Liver (tissue), 9 donors: ENCODE data around the gene RBM28. TPM values are rescaled to one million over a fixed set of nuclear protein-coding genes. Genes with fewer than 3 reads are reported as not detected.

Experiments used
- DNase-seq: peaks from one replicate; pipeline ENCODE4 v3.0.0-alpha.2; 2017; ENCODE audit warnings: low spot score
- H3K27ac ChIP-seq, 2 donors: one replicate each; pipeline ENCODE4 v1.7.0; 2013; ENCODE audit warnings: inconsistent platforms in 2 of 2, low read length in 2 of 2, control low read depth in 1 of 2, low read depth in 1 of 2, mild to moderate bottlenecking in 1 of 2
- H3K27me3 ChIP-seq, 4 donors: one replicate each; pipeline versions ENCODE4 v1.6.1 to v1.7.0; 2013; ENCODE audit warnings: low read length in 3 of 4, inconsistent platforms in 1 of 4, mild to moderate bottlenecking in 1 of 4, moderate library complexity in 1 of 4; ENCODE audit not compliant: control insufficient read depth in 4 of 4, insufficient read depth in 4 of 4
- H3K36me3 ChIP-seq, 4 donors: one replicate each; pipeline versions ENCODE4 v1.6.1 to v1.7.0; 2013; ENCODE audit warnings: low read length in 3 of 4, mild to moderate bottlenecking in 3 of 4, low read depth in 1 of 4, moderate library complexity in 1 of 4; ENCODE audit not compliant: control insufficient read depth in 4 of 4, insufficient read depth in 3 of 4
- H3K4me1 ChIP-seq, 4 donors: one replicate each; pipeline versions ENCODE4 v1.6.1 to v1.7.0; 2013; ENCODE audit warnings: low read length in 3 of 4, mild to moderate bottlenecking in 3 of 4, moderate library complexity in 1 of 4; ENCODE audit not compliant: control insufficient read depth in 4 of 4, insufficient read depth in 4 of 4
- H3K4me3 ChIP-seq, 3 donors: one replicate each; pipeline versions ENCODE4 v1.6.1 to v1.7.0; 2013; ENCODE audit warnings: low read length in 3 of 3, control low read depth in 1 of 3, low read depth in 1 of 3, mild to moderate bottlenecking in 1 of 3
- H3K9ac ChIP-seq, 2 donors: one replicate each; pipeline ENCODE4 v1.7.0; 2013; ENCODE audit warnings: low read length in 2 of 2, mild to moderate bottlenecking in 2 of 2, moderate library complexity in 2 of 2, control low read depth in 1 of 2, low read depth in 1 of 2
- H3K9me3 ChIP-seq, 4 donors: one replicate each; pipeline versions ENCODE4 v1.6.1 to v1.7.0; 2013; ENCODE audit warnings: low read length in 3 of 4; ENCODE audit not compliant: control insufficient read depth in 4 of 4
- CTCF ChIP-seq: fragments of 150-350 bp; IDR thresholded peaks from 2 replicates; pipeline ENCODE4 v1.5.1; 2017; ENCODE audit warnings: improper control_type of control experiment, low read depth, low read length; ENCODE audit not compliant: missing input control
- EGR1 ChIP-seq, 2 donors: IDR thresholded peaks; 2 replicates each; pipeline ENCODE4 v1.6.1; 2016 to 2018; ENCODE audit warnings: antibody characterized with exemption in 2 of 2, low read depth in 2 of 2
- FOXA1 ChIP-seq: IDR thresholded peaks from 2 replicates; pipeline ENCODE4 v1.6.1; 2016; ENCODE audit warnings: antibody characterized with exemption
- FOXA2 ChIP-seq: IDR thresholded peaks from 2 replicates; pipeline ENCODE4 v1.6.1; 2016; ENCODE audit warnings: antibody characterized with exemption
- GABPA ChIP-seq, 2 donors: IDR thresholded peaks in 1 of 2; conservative IDR thresholded peaks in 1 of 2; 2 replicates each; pipeline ENCODE4 v1.6.1; 2016; ENCODE audit warnings: antibody characterized with exemption in 2 of 2, mild to moderate bottlenecking in 1 of 2, moderate library complexity in 1 of 2
- JUND ChIP-seq, 2 donors: IDR thresholded peaks; 2 replicates each; pipeline ENCODE4 v1.6.1; 2016; ENCODE audit warnings: antibody characterized with exemption in 2 of 2
- NR2F2 ChIP-seq: IDR thresholded peaks from 2 replicates; pipeline ENCODE4 v1.6.1; 2016; ENCODE audit warnings: antibody characterized with exemption
- RAD21 ChIP-seq, 2 donors: IDR thresholded peaks; 2 replicates each; pipeline ENCODE4 v1.6.1; 2016; ENCODE audit warnings: antibody characterized with exemption in 2 of 2, mild to moderate bottlenecking in 2 of 2
- REST ChIP-seq: IDR thresholded peaks from 2 replicates; pipeline ENCODE4 v1.6.1; 2016; ENCODE audit warnings: antibody characterized with exemption, mild to moderate bottlenecking
- RXRA ChIP-seq, 2 donors: IDR thresholded peaks; 2 replicates each; pipeline ENCODE4 v1.6.1; 2017 to 2018; ENCODE audit warnings: antibody characterized with exemption in 2 of 2, mild to moderate bottlenecking in 1 of 2
- SP1 ChIP-seq: IDR thresholded peaks from 2 replicates; pipeline ENCODE4 v1.6.1; 2018; ENCODE audit warnings: antibody characterized with exemption, mild to moderate bottlenecking
- TAF1 ChIP-seq: conservative IDR thresholded peaks from 2 replicates; pipeline ENCODE4 v1.6.1; 2016; ENCODE audit warnings: antibody characterized with exemption, mild to moderate bottlenecking
- YY1 ChIP-seq: IDR thresholded peaks from 2 replicates; pipeline ENCODE4 v1.6.1; 2016; ENCODE audit warnings: antibody characterized with exemption, mild to moderate bottlenecking
- WGBS: extraction: QIAGEN DNeasy Blood & Tissue Kit; methylation state at CpG from one replicate; pipeline ENCODE4 v1.1.7; 2013; 5-methylcytosine and 5-hydroxymethylcytosine counted together
- polyA plus RNA-seq, 2 donors: library from polyadenylated mRNA; stranded (reverse) in 1 of 2; unstranded in 1 of 2; fragments of 200-250 nt in 1 of 2; fragments of >200 nt in 1 of 2; fragmentation: Nextera tagmentation in 1 of 2; extraction: Ambion mirVana in 1 of 2; gene quantifications; one replicate each; pipeline versions ENCODE4 v1.2.1 to v1.2.3, GENCODE V29; 2013 to 2015
- total RNA-seq, 2 donors: library from RNA; depleted of rRNA; stranded (reverse); fragments of >200 nt; gene quantifications; one replicate each; pipeline ENCODE4 v1.2.3, GENCODE V29; 2014
- TF ChIP-seq, protein P1 (sequence below): IDR thresholded peaks from 2 replicates; pipeline ENCODE4 v1.6.1; 2016; ENCODE audit warnings: antibody characterized with exemption
- TF ChIP-seq, protein P2 (sequence below): IDR thresholded peaks from 2 replicates; pipeline ENCODE4 v1.6.1; 2016; ENCODE audit warnings: antibody characterized with exemption
- TF ChIP-seq, protein P3 (sequence below): IDR thresholded peaks from 2 replicates; pipeline ENCODE4 v1.6.1; 2016; ENCODE audit warnings: antibody characterized with exemption
- donor health status: healthy.
- donor health status: healthy.
- donor health status: healthy.
- donor health status: healthy.
- donor health status: healthy.

Gene RBM28
- total and polyA plus RNA-seq, 4 donors = 3.6 to 16.1 (median 11.7) TPM

GRCh38 chr7:128324368-128324680 lies 19.4 kb downstream of the RBM28 start:
- DNase-seq = no peak
- H3K36me3 ChIP-seq = peaks cover 1 to 68% (median 43%) of the 10 kb centered on the region in 4 donors
- H3K27ac ChIP-seq = no peak overlapping the region
- H3K27me3 ChIP-seq = no peaks in the 10 kb centered on the region
- H3K4me3 ChIP-seq = no peak overlapping the region
- TF ChIP-seq, protein P1, sequence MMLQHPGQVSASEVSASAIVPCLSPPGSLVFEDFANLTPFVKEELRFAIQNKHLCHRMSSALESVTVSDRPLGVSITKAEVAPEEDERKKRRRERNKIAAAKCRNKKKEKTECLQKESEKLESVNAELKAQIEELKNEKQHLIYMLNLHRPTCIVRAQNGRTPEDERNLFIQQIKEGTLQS = no peak
- TF ChIP-seq FOXA1 = no peak
- no peak for TF ChIP-seq GABPA (IDR thresholded peaks at IDR 0.05 in 1 of 2, conservative IDR thresholded peaks at IDR 0.05 in 1 of 2)
- TF ChIP-seq JUND (IDR thresholded peaks at IDR 0.05) = no peak
- no peak for TF ChIP-seq NR2F2
- TF ChIP-seq, protein P2, sequence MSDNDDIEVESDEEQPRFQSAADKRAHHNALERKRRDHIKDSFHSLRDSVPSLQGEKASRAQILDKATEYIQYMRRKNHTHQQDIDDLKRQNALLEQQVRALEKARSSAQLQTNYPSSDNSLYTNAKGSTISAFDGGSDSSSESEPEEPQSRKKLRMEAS = no peak
- no peak for TF ChIP-seq SP1
- TF ChIP-seq CTCF = no peak
- TF ChIP-seq TAF1 = no peak
- TF ChIP-seq FOXA2 = no peak
- TF ChIP-seq, protein P3, sequence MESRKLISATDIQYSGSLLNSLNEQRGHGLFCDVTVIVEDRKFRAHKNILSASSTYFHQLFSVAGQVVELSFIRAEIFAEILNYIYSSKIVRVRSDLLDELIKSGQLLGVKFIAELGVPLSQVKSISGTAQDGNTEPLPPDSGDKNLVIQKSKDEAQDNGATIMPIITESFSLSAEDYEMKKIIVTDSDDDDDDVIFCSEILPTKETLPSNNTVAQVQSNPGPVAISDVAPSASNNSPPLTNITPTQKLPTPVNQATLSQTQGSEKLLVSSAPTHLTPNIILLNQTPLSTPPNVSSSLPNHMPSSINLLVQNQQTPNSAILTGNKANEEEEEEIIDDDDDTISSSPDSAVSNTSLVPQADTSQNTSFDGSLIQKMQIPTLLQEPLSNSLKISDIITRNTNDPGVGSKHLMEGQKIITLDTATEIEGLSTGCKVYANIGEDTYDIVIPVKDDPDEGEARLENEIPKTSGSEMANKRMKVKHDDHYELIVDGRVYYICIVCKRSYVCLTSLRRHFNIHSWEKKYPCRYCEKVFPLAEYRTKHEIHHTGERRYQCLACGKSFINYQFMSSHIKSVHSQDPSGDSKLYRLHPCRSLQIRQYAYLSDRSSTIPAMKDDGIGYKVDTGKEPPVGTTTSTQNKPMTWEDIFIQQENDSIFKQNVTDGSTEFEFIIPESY = no peak
- no peak for TF ChIP-seq RXRA (IDR thresholded peaks at IDR 0.05)
- TF ChIP-seq REST = no peak
- no peak for TF ChIP-seq EGR1 (IDR thresholded peaks at IDR 0.05; ENCODE audit: low read depth in 2 of 2)
- no peak for TF ChIP-seq YY1
- TF ChIP-seq RAD21 (IDR thresholded peaks at IDR 0.05) = no peak
- WGBS = 95% methylated on average over 9 of the region's 9 CpGs
- no peaks in the 10 kb centered on the region for H3K9me3 ChIP-seq
- H3K9ac ChIP-seq = no peak overlapping the region
- H3K4me1 ChIP-seq = no peaks in the 10 kb centered on the region
